K562 (cell line): Measurements from ENCODE around the gene ZNF672. TPM values are rescaled to one million over a fixed set of nuclear protein-coding genes. Genes with fewer than 3 reads are reported as not detected.

Experiments used
- ARID4B ChIP-seq: sonication (generic); formaldehyde crosslinking; IDR thresholded peaks from 2 replicates; pipeline ENCODE4 v1.8.0; 2022; ENCODE audit warnings: mild to moderate bottlenecking, missing genetic modification reagents
- ATF2 ChIP-seq: sonication (generic); formaldehyde crosslinking; IDR thresholded peaks from 2 replicates; pipeline ENCODE4 v1.8.1; 2022; ENCODE audit warnings: missing genetic modification reagents
- MECOM ChIP-seq: fragments of 250-450 bp; sonication (Bioruptor Pico); IDR thresholded peaks from 2 replicates; pipeline ENCODE4 v1.8.0; 2022; ENCODE audit warnings: inconsistent platforms
- NCOA2 ChIP-seq, 2 experiments: fragments of 450-650 bp; IDR thresholded peaks; 2 replicates each; pipeline ENCODE4 v1.6.1; 2018; ENCODE audit warnings: mild to moderate bottlenecking in 2 of 2, moderate library complexity in 1 of 2; ENCODE audit not compliant: partially characterized antibody in 2 of 2
- NFIC ChIP-seq: fragments of 450-650 bp; IDR thresholded peaks from 2 replicates; pipeline ENCODE4 v1.6.1; 2017; ENCODE audit warnings: mild to moderate bottlenecking, inconsistent platforms
- PKNOX1 ChIP-seq: fragments of 450-650 bp; IDR thresholded peaks from 2 replicates; pipeline ENCODE4 v1.6.1; 2016
- POLR2AphosphoS2 ChIP-seq: IDR thresholded peaks from 2 replicates; pipeline ENCODE4 v1.6.1; 2012; ENCODE audit warnings: low read length, improper control_type of control experiment
- RNF219 ChIP-seq: fragments of 250-450 bp; sonication (Bioruptor Pico); IDR thresholded peaks from 2 replicates; pipeline ENCODE4 v1.5.0; 2022; ENCODE audit warnings: mild to moderate bottlenecking
- SRSF3 ChIP-seq: fragments of 200-400 bp; formaldehyde crosslinking; IDR thresholded peaks from 2 replicates; pipeline ENCODE4 v1.6.1; 2016; ENCODE audit warnings: mild to moderate bottlenecking, low read length, moderate library complexity; ENCODE audit not compliant: insufficient read depth
- STAT6 ChIP-seq: sonication (generic); formaldehyde crosslinking; IDR thresholded peaks from 2 replicates; pipeline ENCODE4 v1.8.1; 2023; ENCODE audit warnings: mild to moderate bottlenecking, missing genetic modification reagents
- THRA ChIP-seq: fragments of 450-650 bp; IDR thresholded peaks from 2 replicates; pipeline ENCODE4 v1.6.1; 2017; ENCODE audit warnings: mild to moderate bottlenecking, moderate library complexity
- TOE1 ChIP-seq, 2 experiments: fragments of 450-650 bp in 1 of 2; sonication (generic) in 1 of 2; formaldehyde crosslinking in 1 of 2; IDR thresholded peaks; 2 replicates each; pipeline versions ENCODE4 v1.7.1 to v1.8.0; 2016 to 2022; ENCODE audit warnings: borderline replicate concordance in 2 of 2, mild to moderate bottlenecking in 2 of 2, antibody characterized with exemption in 1 of 2, inconsistent platforms in 1 of 2, low read depth in 1 of 2, missing genetic modification reagents in 1 of 2, moderate library complexity in 1 of 2
- ZNF134 ChIP-seq: fragments of 250-450 bp; sonication (Bioruptor Pico); conservative IDR thresholded peaks from 2 replicates; pipeline ENCODE4 v1.4.0; 2020
- ZNF146 ChIP-seq: IDR thresholded peaks from one replicate; pipeline ENCODE4 v1.6.1; 2018; ENCODE audit warnings: missing compliant biosample characterization; ENCODE audit not compliant: unreplicated experiment
- polyA plus RNA-seq, 8 experiments: library from polyadenylated mRNA; depleted of rRNA in 4 of 8; stranded (reverse) in 5 of 8; unstranded in 3 of 8; fragments of >200 nt; fragmentation: Nextera tagmentation in 2 of 8; fragmentation: Illumina TruSeq in 1 of 8; extraction: Ambion mirVana in 2 of 8; extraction: Trizol in 1 of 8; gene quantifications; 2 replicates each; pipeline versions ENCODE4 v1.2.1 to v1.2.3, GENCODE V29; 2011 to 2014; ENCODE audit warnings: inconsistent platforms in 1 of 8, missing spikeins in 1 of 8
- total RNA-seq, 7 experiments: library from RNA; depleted of rRNA in 6 of 7; stranded (reverse); fragments of >200 nt in 6 of 7; fragmentation: Illumina TruSeq in 2 of 7; extraction: Trizol in 2 of 7; gene quantifications; 2 replicates each; pipeline versions ENCODE4 v1.2.1 to v1.2.3, GENCODE V29; 2011 to 2021; ENCODE audit warnings: low replicate concordance in 1 of 7

The ZNF672 gene
- total and polyA plus RNA-seq, 9 of the 15 experiments (the other 6 are each of a cell fraction or from before 2014, with no cell fraction given) = 1.9 to 57.9 (median 24.1) TPM

GRCh38 chr1:248851390-248851789, 13.4 kb downstream of the ZNF672 start (continued):
- TF ChIP-seq PKNOX1 (peak; percentile 80), SRSF3 (no peak), TOE1 (IDR thresholded peaks at IDR 0.05; ENCODE audit: borderline replicate concordance) (no peak), TOE1 (CRISPR knock-in tag; IDR thresholded peaks at IDR 0.05; ENCODE audit: borderline replicate concordance, low read depth) (no peak), ZNF134 (no peak), ATF2 (no peak), THRA (no peak), STAT6 (no peak), ARID4B (no peak), ZNF146 (CRISPR knock-in tag) (no peak), RNF219 (CRISPR knock-in tag) (no peak), MECOM (CRISPR knock-in tag) (no peak), NCOA2 (IDR thresholded peaks at IDR 0.05; ENCODE audit: partially characterized antibody in 2 of 2) (no peak), NFIC (no peak), POLR2AphosphoS2 (peak; percentile 36; the same call in 1 of the 2 replicates)
